Thyroid gland (tissue), 4 donors: ENCODE results near the gene MAP6.

ENCODE experiments used
- POLR2A ChIP-seq, 2 donors: fragments of 450-650 bp; IDR thresholded peaks; one replicate each; pipeline ENCODE4 v1.6.1; 2017; ENCODE audit warnings: antibody characterized with exemption in 2 of 2, mild to moderate bottlenecking in 2 of 2, moderate library complexity in 1 of 2
- TF ChIP-seq, protein P1 (sequence below), 6 experiments: fragments of 200-600 bp in 3 of 6; fragments of 450-650 bp in 3 of 6; sonication (generic) in 3 of 6; IDR thresholded peaks; one replicate each; pipeline ENCODE4 v1.5.1; 2016 to 2019; ENCODE audit warnings: antibody characterized with exemption in 6 of 6, mild to moderate bottlenecking in 2 of 6, inconsistent platforms in 1 of 6, moderate library complexity in 1 of 6

DNA sequence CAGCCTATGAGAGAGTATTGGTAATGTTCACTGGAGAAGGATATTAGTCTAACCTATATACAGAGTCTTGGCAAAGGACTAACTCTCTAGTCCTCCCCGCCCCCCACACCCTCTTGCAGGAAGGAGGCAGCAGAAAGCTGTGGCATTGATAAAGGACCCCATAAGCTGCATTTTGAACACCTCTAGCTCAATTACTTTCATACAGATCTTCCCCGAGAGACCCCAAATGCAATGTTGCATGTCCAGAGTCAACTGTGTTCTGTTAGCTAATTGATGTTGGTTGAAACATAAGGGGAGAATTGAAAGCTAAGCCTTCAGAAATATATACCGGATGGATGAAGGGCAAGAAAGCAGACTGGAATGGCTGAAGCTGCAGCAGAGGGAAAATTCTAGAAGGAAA, 2.8 kb downstream of the MAP6 start:
- TF ChIP-seq, protein P1, sequence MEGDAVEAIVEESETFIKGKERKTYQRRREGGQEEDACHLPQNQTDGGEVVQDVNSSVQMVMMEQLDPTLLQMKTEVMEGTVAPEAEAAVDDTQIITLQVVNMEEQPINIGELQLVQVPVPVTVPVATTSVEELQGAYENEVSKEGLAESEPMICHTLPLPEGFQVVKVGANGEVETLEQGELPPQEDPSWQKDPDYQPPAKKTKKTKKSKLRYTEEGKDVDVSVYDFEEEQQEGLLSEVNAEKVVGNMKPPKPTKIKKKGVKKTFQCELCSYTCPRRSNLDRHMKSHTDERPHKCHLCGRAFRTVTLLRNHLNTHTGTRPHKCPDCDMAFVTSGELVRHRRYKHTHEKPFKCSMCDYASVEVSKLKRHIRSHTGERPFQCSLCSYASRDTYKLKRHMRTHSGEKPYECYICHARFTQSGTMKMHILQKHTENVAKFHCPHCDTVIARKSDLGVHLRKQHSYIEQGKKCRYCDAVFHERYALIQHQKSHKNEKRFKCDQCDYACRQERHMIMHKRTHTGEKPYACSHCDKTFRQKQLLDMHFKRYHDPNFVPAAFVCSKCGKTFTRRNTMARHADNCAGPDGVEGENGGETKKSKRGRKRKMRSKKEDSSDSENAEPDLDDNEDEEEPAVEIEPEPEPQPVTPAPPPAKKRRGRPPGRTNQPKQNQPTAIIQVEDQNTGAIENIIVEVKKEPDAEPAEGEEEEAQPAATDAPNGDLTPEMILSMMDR (IDR thresholded peaks at IDR 0.05) = no peak
- no peak for TF ChIP-seq POLR2A (IDR thresholded peaks at IDR 0.05)
